K562 (cell line): ENCODE measurements around the gene NOD2. TPM values are rescaled to one million over a fixed set of nuclear protein-coding genes. Genes with fewer than 3 reads are reported as not detected.

Source experiments
- ATAC-seq: fragments of 200-7000 bp; cut with Tn5 transposase; 3 replicates; pipeline ENCODE4 v1.9.1; 2020; ENCODE audit warnings: moderate library complexity
- BruUV-seq: library from RNA; stranded (reverse); fragments of 400-500 nt; replicated peaks from 2 replicates; lab custom pipeline; 2021; lab: Mats Ljungman, UMichigan
- CTCF ChIA-PET: fragments of 300-600 bp; formaldehyde crosslinking; extraction: SDS; loops from one replicate; lab custom pipeline; 2021; ENCODE audit warnings: low intra/inter-chr PET ratio; lab: Yijun Ruan, JAX
- POLR2A ChIA-PET: fragments of 300-600, 350-650 bp; sonication (Branson Sonifier 250); formaldehyde crosslinking; extraction: SDS; loops from one replicate; lab custom pipeline; 2021; ENCODE audit warnings: antibody characterized with exemption, inconsistent platforms; lab: Yijun Ruan, JAX
- DNase-seq, 4 experiments: peaks; one replicate each; pipeline versions ENCODE4 v3.0.0 to v3.0.0-alpha.2; 2011 to 2018; ENCODE audit warnings: low spot score in 3 of 4, mixed read lengths in 3 of 4; ENCODE audit errors: extremely low read depth in 1 of 4
- FAIRE-seq: peaks from 2 replicates; lab custom pipeline; 2011; peaks lifted over from hg19 to GRCh38; lab: Jason Lieb, UNC
- H2AFZ ChIP-seq: 2 replicates; pipeline ENCODE4 v1.6.0; 2011; ENCODE audit warnings: low read depth, low read length, control low read depth, inconsistent platforms
- H3K27ac ChIP-seq: fragments of 200-600 bp; 3 replicates; pipeline ENCODE4 v1.8.0; 2011; ENCODE audit warnings: low read depth, mild to moderate bottlenecking, control low read depth, inconsistent platforms, low read length, moderate library complexity, mixed read lengths; ENCODE audit errors: extremely low read depth
- H3K27me3 ChIP-seq, 2 experiments: fragments of 300-600 bp in 1 of 2; 2 replicates in 1 of 2; 3 replicates in 1 of 2; pipeline versions ENCODE4 v1.6.0 to v1.8.0; 2011; ENCODE audit warnings: inconsistent platforms in 2 of 2, low read length in 2 of 2, mild to moderate bottlenecking in 1 of 2, mixed read lengths in 1 of 2, moderate library complexity in 1 of 2; ENCODE audit not compliant: control insufficient read depth in 2 of 2, insufficient read depth in 2 of 2
- H3K36me3 ChIP-seq: fragments of 300-600 bp; 3 replicates; pipeline ENCODE4 v1.8.0; 2011; ENCODE audit warnings: mild to moderate bottlenecking, low read length, inconsistent platforms; ENCODE audit not compliant: control insufficient read depth, insufficient read depth
- H3K4me1 ChIP-seq, 2 experiments: fragments of 200-600 bp in 1 of 2; replicated peaks in 1 of 2; 2 replicates in 1 of 2; 3 replicates in 1 of 2; pipeline versions ENCODE4 v1.5.1 to v1.8.0; 2011; ENCODE audit warnings: inconsistent platforms in 2 of 2, low read length in 2 of 2, mild to moderate bottlenecking in 1 of 2, mixed read lengths in 1 of 2, moderate library complexity in 1 of 2; ENCODE audit not compliant: control insufficient read depth in 2 of 2, insufficient read depth in 2 of 2
- H3K4me2 ChIP-seq: 2 replicates; pipeline ENCODE4 v1.6.1; 2011; ENCODE audit warnings: low read length, control low read depth, inconsistent platforms, mixed read lengths; ENCODE audit not compliant: insufficient read depth
- H3K4me3 ChIP-seq: fragments of 200-600 bp; sonication (generic), shearing (Covaris generic); 2 replicates; pipeline ENCODE4 v1.5.1; 2016; ENCODE audit warnings: control low read depth, inconsistent platforms
- H3K79me2 ChIP-seq: fragments of 200-600 bp; 3 replicates; pipeline ENCODE4 v1.8.0; 2011; ENCODE audit warnings: low read length, inconsistent platforms; ENCODE audit not compliant: control insufficient read depth, insufficient read depth
- H3K9ac ChIP-seq, 2 experiments: 2 replicates each; pipeline versions ENCODE4 v1.6.0 to v1.6.1; 2011; ENCODE audit warnings: low read depth in 2 of 2, low read length in 2 of 2, control low read depth in 1 of 2, inconsistent platforms in 1 of 2, mild to moderate bottlenecking in 1 of 2, mixed read lengths in 1 of 2; ENCODE audit not compliant: insufficient read depth in 1 of 2
- H3K9me1 ChIP-seq: one replicate; pipeline ENCODE4 v1.6.0; 2011; ENCODE audit warnings: inconsistent platforms, mild to moderate bottlenecking, low read length, moderate library complexity; ENCODE audit not compliant: control insufficient read depth, insufficient read depth
- H3K9me3 ChIP-seq: replicated peaks from 2 replicates; pipeline ENCODE4 v1.5.1; 2011; ENCODE audit warnings: low read depth, low read length, inconsistent platforms; ENCODE audit not compliant: control insufficient read depth, insufficient read depth
- H4K20me1 ChIP-seq: replicated peaks from 2 replicates; pipeline ENCODE4 v1.6.1; 2011; ENCODE audit warnings: low read length, inconsistent platforms, mixed read lengths; ENCODE audit not compliant: control insufficient read depth, insufficient read depth
- ADNP ChIP-seq: fragments of 200-800 bp; sonication (Bioruptor generic); IDR thresholded peaks from 2 replicates; pipeline ENCODE4 v1.6.1; 2016; ENCODE audit warnings: missing genetic modification characterization, missing compliant biosample characterization
- BACH1 ChIP-seq: fragments of 200-800 bp; sonication (Bioruptor generic); IDR thresholded peaks from 2 replicates; pipeline ENCODE4 v1.6.1; 2016; ENCODE audit warnings: missing genetic modification characterization, missing compliant biosample characterization
- ETS1 ChIP-seq: conservative IDR thresholded peaks from 2 replicates; pipeline ENCODE4 v1.6.1; 2011; ENCODE audit warnings: low read depth, mild to moderate bottlenecking, low read length; ENCODE audit not compliant: control insufficient read depth
- MAX ChIP-seq: sonication (generic); formaldehyde crosslinking; IDR thresholded peaks from 2 replicates; pipeline ENCODE4 v1.9.0; 2022; ENCODE audit warnings: mild to moderate bottlenecking, missing genetic modification reagents
- NR3C1 ChIP-seq: sonication (generic); formaldehyde crosslinking; IDR thresholded peaks from 2 replicates; pipeline ENCODE4 v1.8.1; 2022; ENCODE audit warnings: missing genetic modification reagents
- PRPF4 ChIP-seq: fragments of 200-400 bp; formaldehyde crosslinking; IDR thresholded peaks from one replicate; pipeline ENCODE4 v1.6.1; 2017; ENCODE audit warnings: low read length, low read depth, mild to moderate bottlenecking; ENCODE audit not compliant: insufficient read depth, poor library complexity, severe bottlenecking
- RB1 ChIP-seq: fragments of 450-650 bp; IDR thresholded peaks from 2 replicates; pipeline ENCODE4 v1.6.1; 2017; ENCODE audit warnings: low read depth, mild to moderate bottlenecking
- TFAM ChIP-seq: fragments of 250-450 bp; sonication (Bioruptor Pico); conservative IDR thresholded peaks from 2 replicates; pipeline ENCODE4 v1.5.0; 2021; ENCODE audit warnings: mild to moderate bottlenecking, moderate library complexity
- TRIM25 ChIP-seq: fragments of 450-650 bp; IDR thresholded peaks from 2 replicates; pipeline ENCODE4 v1.7.0; 2016; ENCODE audit warnings: borderline replicate concordance
- ZNF133 ChIP-seq: fragments of 250-450 bp; sonication (Bioruptor Pico); IDR thresholded peaks from 2 replicates; pipeline ENCODE4 v1.4.0; 2020; ENCODE audit warnings: mild to moderate bottlenecking
- ZNF318 ChIP-seq, 2 experiments: fragments of 450-650 bp; IDR thresholded peaks; 2 replicates each; pipeline ENCODE4 v1.6.1; 2016; ENCODE audit warnings: mild to moderate bottlenecking in 2 of 2, borderline replicate concordance in 1 of 2, low read depth in 1 of 2, moderate library complexity in 1 of 2
- WGBS: fragments of 100-300 bp; shearing (Covaris generic); methylation state at CpG from one replicate; pipeline ENCODE4 v1.1.6; 2016; ENCODE audit warnings: low coverage, mixed read lengths; ENCODE audit not compliant: insufficient coverage; ENCODE audit errors: missing lambda C conversion rate; 5-methylcytosine and 5-hydroxymethylcytosine counted together
- in situ Hi-C: fragments of 300-500 bp; cut with MboI; formaldehyde crosslinking; loops from 4 replicates; pipeline ENCODE4 v1.15.0; 2018; ENCODE audit warnings: inconsistent platforms, mixed read lengths
- intact Hi-C: fragments of 100-400 bp; cut with micrococcal nuclease; formaldehyde crosslinking; loops from 2 replicates; pipeline ENCODE4 v1.14.2; 2022
- polyA plus RNA-seq, 8 experiments: library from polyadenylated mRNA; depleted of rRNA in 4 of 8; stranded (reverse) in 5 of 8; unstranded in 3 of 8; fragments of >200 nt; fragmentation: Nextera tagmentation in 2 of 8; fragmentation: Illumina TruSeq in 1 of 8; extraction: Ambion mirVana in 2 of 8; extraction: Trizol in 1 of 8; gene quantifications; 2 replicates each; pipeline versions ENCODE4 v1.2.1 to v1.2.3, GENCODE V29; 2011 to 2014; ENCODE audit warnings: inconsistent platforms in 1 of 8, missing spikeins in 1 of 8
- total RNA-seq, 7 experiments: library from RNA; depleted of rRNA in 6 of 7; stranded (reverse); fragments of >200 nt in 6 of 7; fragmentation: Illumina TruSeq in 2 of 7; extraction: Trizol in 2 of 7; gene quantifications; 2 replicates each; pipeline versions ENCODE4 v1.2.1 to v1.2.3, GENCODE V29; 2011 to 2021; ENCODE audit warnings: low replicate concordance in 1 of 7

The NOD2 gene
- total and polyA plus RNA-seq, 9 of the 15 experiments (the other 6 are each of a cell fraction or from before 2014, with no cell fraction given): 0.04 TPM; not detected in 8

GRCh38 chr16:50781518-50781917, 88.1 kb downstream of the NOD2 start:
- Histone ChIP-seq H3K4me2 (no peak overlapping the region), H3K9me3 (no peaks in the 10 kb centered on the region), H3K27ac (no peak overlapping the region), H3K4me1 (no peaks in the 10 kb centered on the region), H3K79me2 (no peaks in the 10 kb centered on the region), H3K9ac (no peak overlapping the region), H3K4me3 (no peak overlapping the region), H2AFZ (no peak overlapping the region), H3K36me3 (no peaks in the 10 kb centered on the region), H3K27me3 (no peaks in the 10 kb centered on the region), H4K20me1 (no peaks in the 10 kb centered on the region), H3K9me1 (no peaks in the 10 kb centered on the region)
- CTCF ChIA-PET: interaction anchor here (0.8 kb wide), 1 partner anchor 774 kb away, joined by 3 read pairs; no protein-coding TSS in a partner anchor
- DNase-seq (no peak), ATAC-seq (no peak), FAIRE-seq (no peak)
- BruUV-seq: no TSS peak
- in situ Hi-C loops: no loop called here
- WGBS: 33% methylated on average over 3 of the region's 3 CpGs
- POLR2A ChIA-PET: no interaction called here
- intact Hi-C loops: no loop called here
- TF ChIP-seq PRPF4: no peak
- TF ChIP-seq TRIM25: no peak
- no peak for TF ChIP-seq BACH1 (tag)
- TF ChIP-seq TFAM (CRISPR knock-in tag): no peak
- no peak for TF ChIP-seq ADNP (tag)
- no peak for TF ChIP-seq MAX (CRISPR knock-in tag)
- no peak for TF ChIP-seq NR3C1 (CRISPR knock-in tag)
- no peak for TF ChIP-seq RB1
- TF ChIP-seq ZNF318 (IDR thresholded peaks at IDR 0.05; ENCODE audit: borderline replicate concordance in 1 of 2, low read depth in 1 of 2): no peak
- TF ChIP-seq ETS1: no peak
- TF ChIP-seq ZNF133: no peak
